ENCODE results near the gene PBX1.

PBX1 gene

DNA sequence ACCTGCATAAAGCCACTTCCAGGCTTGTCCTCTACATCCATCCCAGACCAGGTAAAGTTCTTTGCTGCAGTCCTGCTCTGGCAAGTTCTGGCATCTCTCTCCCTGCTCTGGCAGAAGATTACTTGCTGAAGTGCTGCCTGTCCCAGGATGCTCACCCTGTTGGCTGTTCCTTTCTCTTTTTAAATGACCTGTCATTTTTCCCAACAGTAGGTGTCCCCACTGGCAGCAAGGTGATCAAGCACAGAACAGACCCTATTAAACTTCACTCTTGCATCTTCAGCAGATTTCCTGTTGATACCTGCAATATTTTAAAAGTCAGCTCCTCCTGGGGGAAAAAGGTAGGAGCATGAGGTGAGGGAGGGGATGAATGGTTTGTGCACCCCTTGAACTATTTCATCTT, 332.6 kb downstream of the PBX1 start:
- no peak for DNase-seq

DNA sequence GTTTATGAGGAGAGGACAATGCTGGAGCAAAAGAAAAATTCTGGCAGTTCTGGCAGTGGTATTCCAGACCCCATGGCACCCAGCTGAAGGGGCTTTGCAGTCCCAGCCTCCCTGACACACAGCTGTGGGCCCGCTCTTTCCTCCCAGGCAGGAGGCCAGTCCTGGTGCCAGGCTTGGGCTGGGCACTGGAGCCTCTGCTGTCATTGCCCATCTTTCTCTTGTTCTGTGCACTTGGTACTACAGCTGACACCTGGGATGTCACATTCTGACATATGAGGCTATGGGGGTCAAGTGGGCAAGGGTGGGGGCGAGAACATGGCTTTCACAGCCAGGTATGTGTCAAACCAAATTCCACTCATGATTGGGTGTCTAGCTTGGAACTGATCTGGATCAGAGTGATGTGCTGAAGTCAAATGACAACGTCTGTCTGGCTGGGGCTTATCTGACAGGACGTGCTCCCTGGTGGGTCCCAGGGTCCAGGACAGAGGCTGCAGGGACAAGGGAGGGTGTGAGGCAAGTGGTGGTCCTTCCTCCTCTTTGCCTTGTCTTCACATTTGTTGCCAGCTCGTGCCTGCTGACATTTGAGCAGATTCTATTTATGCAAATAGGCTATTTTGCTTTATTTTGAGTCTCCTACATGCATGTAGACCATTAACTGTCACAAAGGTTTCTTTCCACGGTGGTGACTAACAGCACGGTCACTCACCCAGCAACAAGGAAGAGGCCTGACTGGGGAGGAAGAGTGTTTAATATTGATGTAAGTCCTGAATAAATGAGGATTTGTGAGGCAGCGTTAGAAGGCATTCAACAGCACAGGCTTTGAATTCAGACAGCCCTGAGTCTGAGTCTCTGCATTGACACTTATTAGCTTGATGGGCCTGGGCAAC, 336.3 kb downstream of the PBX1 start:
- DNase-seq = no peak

DNA sequence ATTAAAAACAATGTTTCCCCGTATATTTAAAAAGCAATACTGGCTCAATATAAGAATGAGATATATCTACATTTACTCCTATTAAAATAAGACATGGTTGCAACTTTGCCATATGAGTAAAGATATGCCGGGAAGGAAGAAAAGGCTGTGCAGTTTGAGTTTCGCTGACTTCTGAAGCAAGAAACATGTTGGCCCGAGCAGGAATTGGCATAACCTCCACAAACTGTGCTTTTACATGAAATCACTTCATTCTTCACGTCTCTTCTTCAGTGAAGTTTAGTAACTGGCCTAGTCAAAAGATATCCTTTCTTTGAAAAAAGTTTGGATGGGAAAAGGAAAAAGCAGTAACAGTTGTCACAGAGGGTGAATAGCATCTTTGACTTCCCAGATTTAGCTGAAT, 342.0 kb downstream of the PBX1 start:
- DNase-seq = no peak
